HuH-7.5 (cell line): ENCODE measurements around the gene PCCA.

Experiments
- DNase-seq: peaks from one replicate; pipeline ENCODE4 v3.0.0; 2011; ENCODE audit warnings: low spot score

The PCCA gene

GRCh38 chr13:100423375-100423774 lies 334.5 kb downstream of the PCCA start:
- DNase-seq = no peak

- DNase-seq = no peak
Measured at GRCh38 chr13:100428986-100429385, 340.1 kb downstream of the PCCA start.

DNA sequence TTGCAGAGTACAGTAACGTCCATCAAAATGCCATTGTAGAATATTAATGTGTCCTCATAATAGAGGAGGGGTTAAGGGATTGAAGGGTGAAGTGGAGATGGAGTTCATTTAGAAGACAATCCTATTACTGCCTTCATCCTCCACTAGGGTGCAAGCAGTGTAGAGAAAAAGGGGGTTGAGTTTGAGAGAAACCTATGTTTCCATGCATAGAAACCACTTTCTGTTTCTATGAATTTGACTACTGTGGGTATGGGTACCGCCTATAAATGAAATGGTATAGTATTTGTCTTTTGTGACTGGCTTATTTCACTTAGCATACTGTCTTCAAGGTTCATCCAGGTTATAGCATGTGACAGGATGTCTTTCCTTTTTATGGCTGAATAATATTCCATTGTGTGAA lies 343.7 kb downstream of the PCCA start:
- DNase-seq = no peak

DNA sequence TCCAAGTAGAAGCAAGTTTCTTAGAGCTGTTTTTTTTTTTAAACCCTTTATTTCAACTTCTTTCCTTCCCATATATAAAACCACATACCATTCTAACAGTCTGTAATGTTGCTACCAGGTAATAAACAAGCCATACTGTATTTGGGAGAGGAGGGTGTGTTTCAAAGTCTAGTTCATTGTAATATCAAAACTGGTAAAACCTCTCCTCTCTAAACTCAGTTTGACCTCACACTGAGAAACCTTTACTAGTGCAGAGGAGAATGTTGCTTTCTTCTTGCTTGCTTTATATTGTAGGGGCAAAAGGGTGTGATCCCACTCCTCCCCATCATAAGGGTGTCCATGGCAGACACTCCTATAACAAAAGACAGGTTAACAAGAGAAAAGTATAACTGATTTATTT lies 344.6 kb downstream of the PCCA start:
- DNase-seq = no peak

DNA sequence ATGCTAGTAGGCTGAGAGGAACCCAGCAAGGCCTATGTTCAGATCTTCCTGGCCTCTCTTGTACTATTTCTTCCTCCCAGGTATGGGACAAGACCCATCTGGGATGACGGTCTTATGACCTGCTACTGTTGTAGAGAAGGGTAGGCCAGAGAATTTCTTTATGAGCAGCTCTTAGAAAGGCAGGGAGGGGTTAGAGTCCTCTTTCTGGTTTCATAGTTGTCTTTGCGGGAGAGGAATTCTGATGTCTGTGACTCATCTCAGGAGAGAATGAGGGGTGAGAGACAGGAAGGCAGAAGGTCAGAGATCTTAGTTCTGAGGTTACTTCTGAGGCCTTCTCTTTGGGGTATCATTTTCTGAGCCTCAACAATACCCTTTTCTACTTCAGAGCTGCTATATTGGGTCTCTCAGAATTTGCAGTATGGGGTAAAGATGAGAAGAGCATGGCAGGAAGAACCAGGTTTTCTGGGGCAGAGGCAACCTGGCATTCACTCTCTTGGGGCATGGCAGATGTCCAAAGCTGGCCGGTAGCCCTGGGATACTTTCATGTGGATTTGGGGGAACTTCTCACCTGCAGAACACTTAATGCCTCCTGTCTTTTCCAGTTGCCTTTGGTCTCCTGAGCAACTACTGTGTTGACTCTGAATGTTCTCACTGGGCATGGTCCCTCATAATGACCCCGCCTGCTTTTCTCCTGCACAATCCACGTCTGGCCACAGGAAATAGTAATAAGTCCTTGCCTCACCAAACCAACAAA lies 345.3 kb downstream of the PCCA start:
- DNase-seq = no peak

- DNase-seq = no peak
Measured at GRCh38 chr13:100436099-100436498, 347.2 kb downstream of the PCCA start.

- no peak for DNase-seq
Measured at GRCh38 chr13:100438059-100438788, 349.3 kb downstream of the PCCA start.

DNA sequence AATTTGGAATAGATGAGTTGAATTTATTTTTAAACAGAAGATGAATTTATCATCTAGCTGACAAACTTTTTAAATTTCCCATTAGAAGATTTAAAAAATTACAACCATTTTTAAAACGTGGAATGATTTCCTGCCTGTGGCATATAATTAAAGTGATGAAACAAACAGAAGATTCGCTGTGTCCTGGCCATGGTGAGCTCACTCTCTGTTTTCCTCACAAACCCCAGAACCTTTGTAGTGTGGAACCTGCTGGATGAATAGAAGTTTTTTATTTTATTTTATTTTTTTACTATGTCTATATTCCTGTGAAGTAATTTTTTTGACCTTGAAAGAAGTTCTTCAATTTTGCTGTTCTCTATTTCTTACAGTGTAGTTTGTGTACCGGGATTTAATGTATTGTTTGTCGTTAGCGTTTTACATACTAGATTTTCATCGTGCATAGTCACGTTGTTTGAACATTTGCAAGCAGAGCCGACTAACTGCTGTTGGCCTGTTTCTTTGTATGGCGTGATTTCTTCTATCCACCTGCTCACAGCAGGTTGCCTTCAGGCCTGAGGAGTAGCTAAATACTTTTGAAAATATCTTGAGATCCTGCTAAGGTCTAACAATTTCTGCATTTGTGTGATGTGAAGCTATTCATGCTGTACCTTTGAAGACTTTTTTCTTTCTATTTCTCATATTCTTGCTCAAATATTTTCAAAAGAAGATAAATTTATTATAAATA lies 350.5 kb downstream of the PCCA start:
- no peak for DNase-seq

GRCh38 chr13:100440751-100441425 lies 352.0 kb downstream of the PCCA start:
- DNase-seq = no peak

GRCh38 chr13:100442095-100442832 lies 353.4 kb downstream of the PCCA start:
- no peak for DNase-seq

DNA sequence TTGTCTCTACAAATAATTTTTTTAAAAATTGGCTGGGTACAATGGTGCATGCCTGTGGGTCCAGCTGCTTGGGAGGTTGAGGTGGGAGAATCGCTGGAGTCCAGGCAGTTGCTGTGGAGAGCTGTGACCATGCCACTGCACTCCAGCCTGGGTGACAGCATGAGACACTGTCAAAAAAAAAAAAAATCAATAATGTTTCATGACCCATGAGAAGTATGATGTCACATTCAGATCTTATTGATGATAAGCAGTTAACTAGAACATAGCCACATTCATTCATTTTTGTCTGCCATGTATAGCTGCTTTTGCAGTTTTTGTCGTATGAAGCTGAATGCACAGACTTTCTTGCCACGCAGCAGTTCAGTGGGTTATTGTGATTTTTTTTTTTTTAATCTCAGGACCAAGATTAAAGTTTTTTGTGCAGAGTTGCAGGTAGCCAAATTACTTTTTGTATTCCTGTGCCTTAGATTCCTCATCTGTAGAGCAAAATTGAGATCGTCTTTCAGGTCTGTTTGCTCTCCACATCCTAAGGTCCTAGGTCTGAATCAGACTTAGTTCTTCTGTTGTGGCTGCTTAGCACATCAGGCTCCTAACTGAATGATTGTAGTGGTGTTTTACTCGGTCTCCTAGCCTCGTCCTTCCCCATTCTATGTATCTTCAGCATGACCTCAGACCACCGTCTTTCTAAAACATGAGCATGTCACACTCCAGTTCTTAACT lies 354.5 kb downstream of the PCCA start:
- DNase-seq = peak; percentile 7

DNA sequence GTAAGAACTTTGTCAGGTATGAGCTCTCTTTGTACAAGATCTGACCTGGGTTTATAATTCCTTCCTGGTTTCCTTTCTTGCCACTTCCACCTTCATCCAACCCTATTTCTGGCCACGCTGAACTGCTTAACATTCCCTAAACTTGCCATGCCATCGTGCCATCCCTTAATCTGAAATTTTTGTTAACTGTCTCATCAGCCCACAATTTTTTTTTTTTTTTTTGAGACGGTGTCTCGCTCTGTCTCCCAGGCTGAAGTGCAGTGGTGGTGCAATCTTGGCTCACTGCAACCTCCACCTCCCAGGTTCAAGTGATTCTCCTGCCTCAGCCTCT lies 355.1 kb downstream of the PCCA start:
- DNase-seq = no peak

- DNase-seq = no peak
Measured at GRCh38 chr13:100447831-100448230, 358.9 kb downstream of the PCCA start.

GRCh38 chr13:100451923-100452322 lies 363.0 kb downstream of the PCCA start:
- DNase-seq = no peak

- no peak for DNase-seq
Measured at GRCh38 chr13:100454876-100455275, 366.0 kb downstream of the PCCA start.

DNA sequence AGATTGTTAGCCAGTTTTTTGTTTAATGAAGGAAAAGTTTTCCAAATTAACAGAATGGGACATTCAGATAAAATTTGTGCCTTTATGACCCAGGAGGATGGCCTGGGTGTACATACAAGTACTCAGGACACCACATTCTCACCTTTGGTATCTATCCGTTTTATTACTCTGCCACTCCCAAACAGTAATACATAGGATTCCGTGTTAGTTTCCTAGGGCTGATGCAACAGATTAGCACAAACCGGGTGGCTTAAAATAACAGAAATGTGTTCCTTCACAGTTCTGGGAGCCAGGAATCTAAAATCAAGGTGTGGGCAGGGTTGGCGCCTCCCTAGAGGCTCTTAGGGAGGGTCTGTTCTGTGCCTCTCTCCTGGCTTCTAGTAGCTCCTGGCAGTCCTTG lies 369.8 kb downstream of the PCCA start:
- no peak for DNase-seq

- DNase-seq = no peak
Measured at GRCh38 chr13:100459747-100460146, 370.9 kb downstream of the PCCA start.

GRCh38 chr13:100460266-100460665 lies 371.4 kb downstream of the PCCA start:
- no peak for DNase-seq

- no peak for DNase-seq
Measured at GRCh38 chr13:100460791-100461190, 371.9 kb downstream of the PCCA start.

- no peak for DNase-seq
Measured at GRCh38 chr13:100461309-100462030, 372.6 kb downstream of the PCCA start.

DNA sequence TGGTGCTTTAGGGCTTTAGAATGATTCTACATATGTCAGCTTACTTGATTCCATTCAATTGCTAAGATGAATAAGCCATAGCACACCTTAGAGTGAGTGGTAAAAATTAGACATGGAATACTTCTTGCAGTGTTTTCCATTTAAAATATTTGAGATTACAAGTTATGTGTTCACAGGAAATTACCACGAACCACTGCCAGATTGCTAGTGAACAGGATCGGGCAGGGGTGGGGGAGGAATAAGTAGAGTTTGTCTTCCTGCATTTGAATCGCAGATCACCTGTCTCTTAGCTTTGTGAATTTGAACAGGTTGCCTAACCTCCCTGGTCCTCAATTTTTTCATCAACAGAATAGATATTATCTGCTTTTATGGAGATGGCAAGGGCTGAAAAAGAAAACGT lies 375.1 kb downstream of the PCCA start:
- no peak for DNase-seq
